Measurements from ENCODE around the gene GABPA.

DNA sequence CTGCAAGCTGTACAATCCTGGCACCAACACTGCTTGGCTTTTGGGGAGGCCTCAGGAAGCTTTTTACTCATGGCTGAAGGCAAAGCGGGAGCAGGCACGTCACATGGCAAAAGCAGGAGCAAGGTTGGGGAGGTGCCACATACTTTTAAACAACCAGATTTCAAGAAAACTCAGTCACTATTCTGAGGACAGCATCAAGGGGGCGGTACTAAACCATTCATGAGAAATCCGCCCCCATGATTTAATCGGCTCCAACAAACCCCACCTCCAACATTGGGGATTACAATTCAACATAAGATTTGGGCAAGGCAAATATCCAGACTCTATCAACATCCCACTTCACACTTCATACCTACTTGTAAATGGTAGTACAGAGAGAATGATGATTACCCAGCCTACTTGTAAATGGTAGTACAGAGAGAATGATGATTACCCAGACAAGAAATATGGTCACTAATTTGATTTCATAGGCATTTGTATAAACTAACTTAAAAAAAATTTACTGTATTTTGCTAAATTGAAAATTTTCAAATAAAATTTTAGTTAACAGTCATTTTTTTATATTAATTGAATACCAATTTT is 25.0 kb upstream of the GABPA start:
- TF ChIP-seq, protein P1, sequence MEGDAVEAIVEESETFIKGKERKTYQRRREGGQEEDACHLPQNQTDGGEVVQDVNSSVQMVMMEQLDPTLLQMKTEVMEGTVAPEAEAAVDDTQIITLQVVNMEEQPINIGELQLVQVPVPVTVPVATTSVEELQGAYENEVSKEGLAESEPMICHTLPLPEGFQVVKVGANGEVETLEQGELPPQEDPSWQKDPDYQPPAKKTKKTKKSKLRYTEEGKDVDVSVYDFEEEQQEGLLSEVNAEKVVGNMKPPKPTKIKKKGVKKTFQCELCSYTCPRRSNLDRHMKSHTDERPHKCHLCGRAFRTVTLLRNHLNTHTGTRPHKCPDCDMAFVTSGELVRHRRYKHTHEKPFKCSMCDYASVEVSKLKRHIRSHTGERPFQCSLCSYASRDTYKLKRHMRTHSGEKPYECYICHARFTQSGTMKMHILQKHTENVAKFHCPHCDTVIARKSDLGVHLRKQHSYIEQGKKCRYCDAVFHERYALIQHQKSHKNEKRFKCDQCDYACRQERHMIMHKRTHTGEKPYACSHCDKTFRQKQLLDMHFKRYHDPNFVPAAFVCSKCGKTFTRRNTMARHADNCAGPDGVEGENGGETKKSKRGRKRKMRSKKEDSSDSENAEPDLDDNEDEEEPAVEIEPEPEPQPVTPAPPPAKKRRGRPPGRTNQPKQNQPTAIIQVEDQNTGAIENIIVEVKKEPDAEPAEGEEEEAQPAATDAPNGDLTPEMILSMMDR (IDR thresholded peaks at IDR 0.05) = no peak
- TF ChIP-seq EP300 (IDR thresholded peaks at IDR 0.05) (no peak), POLR2AphosphoS5 (IDR thresholded peaks at IDR 0.05) (no peak)
